ENCODE results near the gene GOLGA6C. TPM values are rescaled to one million over a fixed set of nuclear protein-coding genes. Genes with fewer than 3 reads are reported as not detected.
"Not testable (repeated sequence)": the region's sequence is repeated elsewhere in the genome, so short reads cannot be mapped to it uniquely, and the experiment has no call there.

The GOLGA6C gene
- total RNA-seq, 6 donors from 2014 or later: not detected

DNA sequence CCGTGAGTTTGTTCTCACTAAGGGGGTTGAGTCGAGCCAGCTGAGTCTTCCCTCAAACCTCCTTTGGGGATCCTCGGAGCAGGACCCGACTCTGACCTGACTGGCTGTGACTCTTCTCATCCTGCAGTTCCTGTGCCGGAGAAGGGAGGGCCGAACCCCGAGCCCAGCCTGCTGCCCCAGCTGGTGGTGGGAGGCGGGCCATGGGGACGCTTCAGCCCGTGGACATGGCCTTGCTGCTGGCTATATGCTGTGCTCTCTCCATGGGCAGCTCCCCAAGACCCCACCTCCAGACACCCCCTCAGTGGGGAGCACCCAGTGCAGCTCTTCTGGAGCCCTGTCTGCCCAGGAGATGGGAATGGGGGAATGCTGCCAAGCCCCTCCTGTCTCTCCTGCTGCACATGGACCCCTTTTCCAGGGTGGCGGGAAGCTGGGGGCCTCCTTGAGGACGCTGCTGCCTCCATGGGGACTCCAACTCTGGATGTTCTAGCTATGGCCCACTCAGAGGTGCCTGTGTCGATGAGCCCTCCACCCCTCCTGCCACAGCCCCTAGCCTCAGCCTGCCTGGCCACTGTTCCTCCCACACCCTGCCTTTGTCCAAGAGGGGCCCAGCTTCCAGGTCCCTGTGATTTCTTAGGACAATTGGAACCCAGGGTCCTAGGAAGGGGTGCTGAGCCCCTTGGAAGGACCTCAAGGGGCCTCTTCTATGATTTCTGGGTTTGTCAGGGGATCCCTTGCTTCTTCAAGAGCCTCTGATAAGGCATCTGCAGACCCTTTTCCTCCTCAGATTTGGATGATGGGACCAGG, 43.6 kb upstream of the GOLGA6C start:
- H3K9me3 ChIP-seq: no peaks in the 10 kb centered on the region
- no peak overlapping the region for H3K4me3 ChIP-seq
- DNase-seq: no peak
- peaks cover 0 to 5% (median 2%) of the 10 kb centered on the region in 4 donors for H3K4me1 ChIP-seq
- ATAC-seq (ENCODE audit: low FRiP score in 2 of 2): no peak
- peaks cover 23 to 52% (median 46%) of the 10 kb centered on the region in 4 donors for H3K36me3 ChIP-seq
- H3K27me3 ChIP-seq: no peaks in the 10 kb centered on the region
- 76 to 79% methylated on average over 7 to 13 of the region's 13 CpGs for WGBS, 2 donors
- no peak overlapping the region for H3K27ac ChIP-seq
- TF ChIP-seq CTCF (IDR thresholded peaks at IDR 0.05) (no peak), POLR2AphosphoS5 (IDR thresholded peaks at IDR 0.05) (no peak), EP300 (IDR thresholded peaks at IDR 0.05) (no peak), POLR2A (IDR thresholded peaks at IDR 0.05) (no peak)

DNA sequence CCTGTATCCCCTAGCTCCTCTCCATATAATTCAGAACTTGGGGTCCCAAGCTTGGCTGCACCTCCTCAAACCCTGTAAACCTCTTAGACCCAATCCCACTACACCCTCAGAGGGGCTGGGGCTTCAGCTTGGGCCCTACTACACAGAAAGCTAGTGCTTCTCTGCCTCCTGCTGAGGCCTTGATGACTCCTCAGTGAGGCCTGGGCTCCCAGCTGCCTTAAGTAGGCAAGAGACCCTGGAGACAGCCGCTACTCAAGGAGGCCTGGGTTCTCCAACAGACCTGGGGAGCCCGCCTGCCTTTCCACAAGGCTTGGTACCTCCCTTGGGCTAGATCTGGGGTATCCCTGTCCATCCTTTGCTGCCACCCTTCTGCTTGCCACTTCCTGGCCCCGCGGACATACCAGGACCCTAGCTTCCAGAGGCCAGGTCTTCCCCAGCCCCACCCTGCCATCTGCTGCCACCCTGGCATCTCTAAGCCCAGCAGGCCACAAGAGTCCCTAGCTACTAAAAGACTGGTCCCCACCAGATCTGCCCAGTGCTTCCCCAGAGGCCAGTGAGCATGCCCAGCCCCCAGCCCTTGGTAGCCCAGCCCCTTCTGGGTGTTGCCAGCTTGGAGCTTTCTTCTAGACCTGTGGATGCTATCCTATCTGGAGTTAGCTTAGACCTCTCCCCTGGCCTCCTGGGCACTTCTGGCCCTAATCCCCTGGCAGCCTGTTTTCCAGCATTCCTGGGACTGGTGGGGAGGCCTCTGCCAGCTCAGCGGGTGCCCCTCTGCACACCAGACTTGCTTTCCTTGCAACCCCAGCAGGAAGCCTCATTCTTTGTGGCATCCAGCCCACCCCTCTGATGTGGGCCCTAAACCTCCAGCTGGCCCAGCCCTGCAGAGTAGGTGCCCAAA, 42.8 kb upstream of the GOLGA6C start:
- ATAC-seq (ENCODE audit: low FRiP score in 2 of 2): peak in 1 of 2 donors; percentile 5
- WGBS, 2 donors: 85 to 88% methylated on average over 5 of the region's 5 CpGs
- no peaks in the 10 kb centered on the region for H3K9me3 ChIP-seq
- no peaks in the 10 kb centered on the region for H3K27me3 ChIP-seq
- DNase-seq: no peak
- TF ChIP-seq CTCF (IDR thresholded peaks at IDR 0.05): no peak
- no peak for TF ChIP-seq EP300 (IDR thresholded peaks at IDR 0.05)
- TF ChIP-seq POLR2AphosphoS5 (IDR thresholded peaks at IDR 0.05): no peak
- TF ChIP-seq POLR2A (IDR thresholded peaks at IDR 0.05): no peak
- H3K4me3 ChIP-seq: no peak overlapping the region
- peaks cover 0 to 1% (median 0%) of the 10 kb centered on the region in 4 donors for H3K4me1 ChIP-seq
- H3K36me3 ChIP-seq: peaks cover 19 to 47% (median 37%) of the 10 kb centered on the region in 4 donors
- no peak overlapping the region for H3K27ac ChIP-seq

GRCh38 chr15:75217012-75217411, 41.1 kb upstream of the GOLGA6C start:
- WGBS, 2 donors: 83 to 95% methylated on average over 2 to 6 of the region's 6 CpGs
- ATAC-seq (ENCODE audit: low FRiP score in 2 of 2): no peak
- H3K4me3 ChIP-seq: no peak overlapping the region
- TF ChIP-seq POLR2A (IDR thresholded peaks at IDR 0.05) (no peak), EP300 (IDR thresholded peaks at IDR 0.05) (no peak), POLR2AphosphoS5 (IDR thresholded peaks at IDR 0.05) (no peak), CTCF (IDR thresholded peaks at IDR 0.05) (no peak)
- H3K4me1 ChIP-seq: no peaks in the 10 kb centered on the region
- no peak for DNase-seq
- no peaks in the 10 kb centered on the region for H3K9me3 ChIP-seq
- H3K36me3 ChIP-seq: peaks cover 5 to 30% (median 21%) of the 10 kb centered on the region in 4 donors
- no peak overlapping the region for H3K27ac ChIP-seq
- H3K27me3 ChIP-seq: no peaks in the 10 kb centered on the region

DNA sequence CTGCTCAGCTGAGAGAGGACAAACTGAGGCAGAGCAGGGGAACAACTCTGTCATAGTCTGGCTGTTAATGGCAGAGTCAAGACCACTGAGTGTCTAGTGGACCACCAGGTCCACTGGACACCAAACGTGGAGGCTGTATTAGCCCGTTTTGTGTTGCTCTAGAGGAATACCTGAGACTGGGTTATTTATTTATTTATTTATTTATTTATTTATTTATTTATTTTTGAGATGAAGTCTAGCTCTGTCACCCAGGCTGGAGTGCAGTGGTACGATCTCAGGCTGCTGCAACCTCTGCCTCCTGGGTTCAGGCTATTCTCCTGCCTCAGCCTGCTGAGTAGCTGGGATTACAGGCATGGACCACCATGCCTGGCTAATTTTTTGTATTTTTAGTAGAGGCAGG, 40.6 kb upstream of the GOLGA6C start:
- 87 to 88% methylated on average over 3 of the region's 3 CpGs for WGBS, 2 donors
- not testable (repeated sequence) for H3K4me1 ChIP-seq; ATAC-seq (ENCODE audit: low FRiP score in 2 of 2); H3K4me3 ChIP-seq; H3K27ac ChIP-seq; H3K9me3 ChIP-seq; H3K27me3 ChIP-seq; DNase-seq
- peaks cover 0 to 25% (median 15%) of the 10 kb centered on the region in 4 donors for H3K36me3 ChIP-seq

- 72 to 82% methylated on average over 4 of the region's 4 CpGs for WGBS, 2 donors
- H3K4me3 ChIP-seq; H3K9me3 ChIP-seq; H3K36me3 ChIP-seq; ATAC-seq (ENCODE audit: low FRiP score in 2 of 2); H3K4me1 ChIP-seq; H3K27ac ChIP-seq; DNase-seq; H3K27me3 ChIP-seq: not testable (repeated sequence)
Observed at GRCh38 chr15:75219507-75219929, 38.6 kb upstream of the GOLGA6C start.

Measured in upper lobe of left lung (tissue), 6 donors.